SU-DHL-6 (cell line): ENCODE results near the gene SYT7.
A peak's percentile ranks its signal among the peaks of the same experiment; 100 is the strongest.

Experiments
- H2AFZ ChIP-seq: fragments of 200-600 bp; sonication (generic); 2 replicates; pipeline ENCODE4 v1.6.1; 2014; ENCODE audit warnings: low read depth, mild to moderate bottlenecking, moderate library complexity, mixed read lengths, antibody characterized with exemption, low read length; ENCODE audit not compliant: severe bottlenecking
- H3F3A ChIP-seq: fragments of 200-600 bp; shearing (Covaris generic); 2 replicates; pipeline ENCODE4 v1.6.0; 2016; ENCODE audit warnings: antibody characterized with exemption, mild to moderate bottlenecking; ENCODE audit not compliant: insufficient read depth
- H3K27ac ChIP-seq: fragments of 200-600 bp; sonication (generic); 2 replicates; pipeline ENCODE4 v1.5.1; 2016; ENCODE audit warnings: low read depth, mild to moderate bottlenecking, low read length, moderate library complexity, mixed read lengths
- H3K27me3 ChIP-seq: fragments of 200-600 bp; sonication (generic), shearing (Covaris generic); 2 replicates; pipeline ENCODE4 v1.6.0; 2014; ENCODE audit warnings: mild to moderate bottlenecking, low read length
- H3K36me3 ChIP-seq: fragments of 200-600 bp; sonication (generic); 2 replicates; pipeline ENCODE4 v1.6.1; 2014; ENCODE audit warnings: mild to moderate bottlenecking, low read length, mixed read lengths
- H3K4me2 ChIP-seq: fragments of 300-600, 200-600 bp; shearing (Covaris generic), sonication (generic); 2 replicates; pipeline ENCODE4 v1.6.0; 2014; ENCODE audit warnings: low read length, low read depth, mild to moderate bottlenecking; ENCODE audit not compliant: poor library complexity, severe bottlenecking
- H3K4me3 ChIP-seq: fragments of 200-600 bp; sonication (generic); 2 replicates; pipeline ENCODE4 v1.5.1; 2014; ENCODE audit warnings: antibody characterized with exemption, low read length, mild to moderate bottlenecking, mixed read lengths; ENCODE audit not compliant: insufficient read depth, poor library complexity, severe bottlenecking
- H3K79me2 ChIP-seq: fragments of 200-600 bp; sonication (generic); 2 replicates; pipeline ENCODE4 v1.6.1; 2014; ENCODE audit warnings: mild to moderate bottlenecking, low read length, moderate library complexity; ENCODE audit not compliant: insufficient read depth
- H3K9ac ChIP-seq: fragments of 200-600 bp; sonication (generic); 2 replicates; pipeline ENCODE4 v1.7.0; 2014; ENCODE audit warnings: mild to moderate bottlenecking, low read length
- H3K9me2 ChIP-seq: fragments of 200-600 bp; sonication (generic); replicated peaks from 2 replicates; pipeline ENCODE4 v1.6.1; 2014; ENCODE audit warnings: low read length; ENCODE audit not compliant: insufficient read depth
- H3K9me3 ChIP-seq: fragments of 200-600 bp; sonication (generic); 2 replicates; pipeline ENCODE4 v1.6.1; 2014; ENCODE audit warnings: low read length, mixed read lengths; ENCODE audit not compliant: insufficient read depth
- H4K20me1 ChIP-seq: fragments of 200-600 bp; sonication (generic); 2 replicates; pipeline ENCODE4 v1.6.1; 2014; ENCODE audit warnings: low read depth, mild to moderate bottlenecking, antibody characterized with exemption, low read length, moderate library complexity, mixed read lengths
- EZH2phosphoT487 ChIP-seq: fragments of 200-600 bp; sonication (generic), shearing (Covaris generic); conservative IDR thresholded peaks from 2 replicates; pipeline ENCODE4 v1.6.1; 2018; ENCODE audit warnings: mild to moderate bottlenecking, antibody characterized with exemption, low read length, moderate library complexity, mixed read lengths
- TF ChIP-seq, protein P1 (sequence below): fragments of 200-600 bp; sonication (generic); IDR thresholded peaks from one replicate; pipeline ENCODE4 v1.5.1; 2017; ENCODE audit warnings: antibody characterized with exemption, mild to moderate bottlenecking, low read length, moderate library complexity; ENCODE audit not compliant: insufficient read depth, poor library complexity, severe bottlenecking

Gene SYT7

DNA sequence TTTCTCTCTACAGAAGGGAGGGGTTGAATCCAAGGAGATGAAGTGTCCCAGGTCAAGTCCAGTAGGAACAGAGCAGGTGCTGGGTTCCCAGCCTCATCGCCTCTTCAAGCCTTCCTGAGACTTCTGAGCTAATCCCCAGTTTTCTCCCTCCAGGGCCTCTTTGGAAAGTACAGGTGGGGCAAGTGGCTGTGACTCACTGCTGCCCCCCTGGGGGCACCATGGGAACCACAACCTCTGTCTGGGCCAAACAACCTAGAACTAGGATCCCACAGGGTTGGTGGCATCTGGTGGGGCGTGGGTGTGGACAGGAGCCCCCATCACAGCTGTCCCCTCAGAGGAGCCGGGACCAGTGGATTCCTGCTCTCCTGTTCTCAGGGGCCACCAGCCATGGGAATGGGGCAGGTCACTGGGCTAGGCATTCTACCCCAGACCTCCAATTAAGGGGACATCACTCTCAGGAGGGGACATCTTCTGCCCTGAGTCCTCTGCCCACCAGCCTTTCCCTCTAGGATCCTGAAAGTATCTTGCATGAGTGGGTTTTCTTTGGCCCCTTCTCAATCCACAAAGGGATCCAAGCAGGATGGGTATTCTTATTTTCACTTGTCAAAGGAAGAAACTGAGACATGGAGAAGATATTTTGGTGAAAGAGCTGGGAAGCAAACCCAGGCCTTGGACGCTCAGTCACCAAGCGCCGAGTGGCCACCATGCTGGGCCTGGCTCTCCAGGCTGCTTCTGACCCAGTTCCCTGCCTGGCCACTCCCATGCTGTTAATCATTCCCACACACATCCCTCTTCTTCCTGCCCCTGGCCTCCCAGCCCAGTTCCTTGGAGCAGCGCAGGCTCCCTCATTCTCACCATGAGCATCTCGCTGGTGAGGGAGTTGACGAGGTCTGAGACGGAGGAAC is 48.5 kb downstream of the SYT7 start:
- H3K9ac ChIP-seq, result no peak overlapping the region
- no peak overlapping the region for H2AFZ ChIP-seq
- H3K79me2 ChIP-seq, result no peaks in the 10 kb centered on the region
- no peaks in the 10 kb centered on the region for H3F3A ChIP-seq
- no peaks in the 10 kb centered on the region for H3K36me3 ChIP-seq
- no peak overlapping the region for H3K4me3 ChIP-seq
- no peaks in the 10 kb centered on the region for H3K9me2 ChIP-seq
- TF ChIP-seq EZH2phosphoT487, result no peak
- TF ChIP-seq, protein P1, sequence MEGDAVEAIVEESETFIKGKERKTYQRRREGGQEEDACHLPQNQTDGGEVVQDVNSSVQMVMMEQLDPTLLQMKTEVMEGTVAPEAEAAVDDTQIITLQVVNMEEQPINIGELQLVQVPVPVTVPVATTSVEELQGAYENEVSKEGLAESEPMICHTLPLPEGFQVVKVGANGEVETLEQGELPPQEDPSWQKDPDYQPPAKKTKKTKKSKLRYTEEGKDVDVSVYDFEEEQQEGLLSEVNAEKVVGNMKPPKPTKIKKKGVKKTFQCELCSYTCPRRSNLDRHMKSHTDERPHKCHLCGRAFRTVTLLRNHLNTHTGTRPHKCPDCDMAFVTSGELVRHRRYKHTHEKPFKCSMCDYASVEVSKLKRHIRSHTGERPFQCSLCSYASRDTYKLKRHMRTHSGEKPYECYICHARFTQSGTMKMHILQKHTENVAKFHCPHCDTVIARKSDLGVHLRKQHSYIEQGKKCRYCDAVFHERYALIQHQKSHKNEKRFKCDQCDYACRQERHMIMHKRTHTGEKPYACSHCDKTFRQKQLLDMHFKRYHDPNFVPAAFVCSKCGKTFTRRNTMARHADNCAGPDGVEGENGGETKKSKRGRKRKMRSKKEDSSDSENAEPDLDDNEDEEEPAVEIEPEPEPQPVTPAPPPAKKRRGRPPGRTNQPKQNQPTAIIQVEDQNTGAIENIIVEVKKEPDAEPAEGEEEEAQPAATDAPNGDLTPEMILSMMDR, result peak; percentile 86
- no peaks in the 10 kb centered on the region for H4K20me1 ChIP-seq
- no peaks in the 10 kb centered on the region for H3K27me3 ChIP-seq
- H3K4me2 ChIP-seq, result no peak overlapping the region
- H3K27ac ChIP-seq, result no peak overlapping the region
- no peaks in the 10 kb centered on the region for H3K9me3 ChIP-seq

DNA sequence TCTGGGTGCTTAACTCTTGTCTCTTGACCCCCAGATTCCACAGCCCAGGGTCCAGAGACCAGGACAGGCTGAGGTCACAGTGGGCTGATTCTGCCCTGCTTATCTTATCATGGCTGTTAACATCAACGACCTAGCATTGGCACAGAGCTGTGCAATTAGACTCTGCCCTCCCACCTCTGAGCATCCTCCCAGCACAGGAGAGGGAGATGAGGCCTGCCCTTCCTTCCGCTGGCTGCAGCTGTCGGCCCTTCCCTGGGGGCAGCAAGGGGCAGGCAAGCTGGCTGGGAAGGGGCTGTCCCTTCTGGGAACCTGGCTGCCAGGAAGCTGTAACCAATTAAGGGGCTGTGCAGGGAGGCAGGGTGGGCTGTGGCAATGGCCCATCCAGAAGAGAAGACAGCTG is 49.8 kb downstream of the SYT7 start:
- Histone ChIP-seq H3K4me2 (no peak overlapping the region), H3K9me3 (no peaks in the 10 kb centered on the region), H3K9ac (no peak overlapping the region), H3K27ac (no peak overlapping the region), H3K27me3 (no peaks in the 10 kb centered on the region), H3K79me2 (no peaks in the 10 kb centered on the region), H3K36me3 (no peaks in the 10 kb centered on the region), H3F3A (no peaks in the 10 kb centered on the region), H2AFZ (no peak overlapping the region), H4K20me1 (no peaks in the 10 kb centered on the region), H3K4me3 (no peak overlapping the region), H3K9me2 (no peaks in the 10 kb centered on the region)
- TF ChIP-seq EZH2phosphoT487, result no peak
- TF ChIP-seq, protein P1, result no peak

DNA sequence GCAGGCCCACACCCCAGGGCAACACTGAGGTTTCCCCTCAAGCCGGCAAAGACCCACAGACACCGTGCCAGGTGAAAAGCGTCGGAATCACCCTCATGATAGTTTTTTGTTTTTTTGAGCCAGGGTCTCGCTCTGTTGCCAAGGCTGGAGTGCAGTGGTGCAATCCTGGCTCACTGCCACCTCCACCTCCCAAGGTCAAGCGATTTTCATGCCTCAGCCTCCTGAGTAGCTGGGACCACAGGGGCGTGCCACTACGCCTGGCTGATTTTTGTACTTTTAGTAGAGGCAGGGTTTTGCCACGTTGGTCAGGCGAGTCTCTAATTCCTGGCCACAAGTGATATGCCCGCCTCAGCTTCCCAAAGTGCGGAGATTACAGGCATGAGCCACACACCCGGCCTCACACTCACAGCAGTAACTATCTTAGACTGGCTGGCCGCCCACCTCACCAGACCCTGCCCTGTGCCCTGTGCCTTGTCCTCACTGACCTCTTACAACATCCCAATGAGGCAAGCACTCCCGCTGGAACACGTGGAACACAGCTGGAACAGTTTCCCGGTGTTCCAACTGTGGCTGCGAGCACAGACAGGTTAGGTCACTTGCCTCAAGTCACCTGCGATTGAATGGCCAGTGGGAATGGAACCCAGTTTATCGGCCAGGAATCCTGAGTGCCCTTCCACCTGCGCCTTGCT is 51.2 kb downstream of the SYT7 start:
- no peaks in the 10 kb centered on the region for H3K79me2 ChIP-seq
- no peak overlapping the region for H3K9ac ChIP-seq
- H3K27ac ChIP-seq, result no peak overlapping the region
- H2AFZ ChIP-seq, result no peak overlapping the region
- H3K9me3 ChIP-seq, result no peaks in the 10 kb centered on the region
- no peaks in the 10 kb centered on the region for H3K27me3 ChIP-seq
- H3K4me2 ChIP-seq, result no peak overlapping the region
- no peaks in the 10 kb centered on the region for H4K20me1 ChIP-seq
- no peaks in the 10 kb centered on the region for H3K9me2 ChIP-seq
- H3F3A ChIP-seq, result no peaks in the 10 kb centered on the region
- no peak for TF ChIP-seq EZH2phosphoT487
- TF ChIP-seq, protein P1, result no peak
- H3K4me3 ChIP-seq, result no peak overlapping the region
- H3K36me3 ChIP-seq, result no peaks in the 10 kb centered on the region
